HCT116 (cell line): ENCODE results near the gene TEAD2. TPM values are rescaled to one million over a fixed set of nuclear protein-coding genes. Genes with fewer than 3 reads are reported as not detected.

Source experiments
- ATAC-seq: fragments of 200-7000 bp; cut with Tn5 transposase; 2 replicates; pipeline ENCODE4 v1.9.1; 2020; ENCODE audit warnings: mild to moderate bottlenecking, moderate library complexity
- BruUV-seq: library from RNA; stranded (reverse); fragments of 400-500 nt; replicated peaks from 2 replicates; lab custom pipeline; 2021; lab: Mats Ljungman, UMichigan
- CTCF ChIA-PET: fragments of 300-600 bp; sonication (Branson Sonifier 250); formaldehyde crosslinking; loops from one replicate; lab custom pipeline; 2021; ENCODE audit warnings: antibody characterized with exemption; lab: Charles Lee
- POLR2A ChIA-PET: fragments of 300-600, 350-600 bp; sonication (Branson Sonifier 250); formaldehyde crosslinking; loops from one replicate; lab custom pipeline; 2021; ENCODE audit warnings: antibody characterized with exemption; lab: Charles Lee
- RAD21 ChIA-PET, 2 experiments: fragments of 300-600 bp; sonication (Branson Sonifier 250); formaldehyde crosslinking; loops; one replicate each; lab custom pipeline; 2023; ENCODE audit warnings: low total read pairs in 2 of 2; ENCODE audit not compliant: uncharacterized antibody in 2 of 2, unreplicated experiment in 2 of 2, low non-redundant PET in 1 of 2; lab: Charles Lee
- DNase-seq: peaks from one replicate; pipeline ENCODE4 v3.0.0-alpha.2; 2010; ENCODE audit warnings: low read depth, low spot score
- H2AFZ ChIP-seq: fragments of 200-600 bp; shearing (Covaris generic), sonication (generic); 2 replicates; pipeline ENCODE4 v1.6.1; 2017; ENCODE audit warnings: low read depth, mixed run types, mixed read lengths, antibody characterized with exemption, low read length; ENCODE audit not compliant: poor library complexity, severe bottlenecking
- H3K27ac ChIP-seq: 2 replicates; pipeline ENCODE4 v1.5.1; 2012; ENCODE audit warnings: low read depth, low read length
- H3K27me3 ChIP-seq: fragments of 200-600 bp; sonication (generic); 2 replicates; pipeline ENCODE4 v1.6.1; 2016; ENCODE audit warnings: mixed run types, low read length, mixed read lengths; ENCODE audit not compliant: insufficient read depth
- H3K36me3 ChIP-seq, 2 experiments: fragments of 200-500 bp in 1 of 2; fragments of 200-600 bp in 1 of 2; sonication (Bioruptor generic) in 1 of 2; sonication (generic) in 1 of 2; 2 replicates each; pipeline versions ENCODE4 v1.5.1 to v1.6.1; 2014 to 2016; ENCODE audit warnings: low read length in 2 of 2, inconsistent platforms in 1 of 2, mixed read lengths in 1 of 2, mixed run types in 1 of 2; ENCODE audit not compliant: insufficient read depth in 2 of 2, control insufficient read depth in 1 of 2
- H3K4me1 ChIP-seq, 2 experiments: fragments of 200-600 bp in 1 of 2; sonication (generic) in 1 of 2; 2 replicates each; pipeline versions ENCODE4 v1.5.1 to v1.6.1; 2012 to 2017; ENCODE audit warnings: low read length in 2 of 2, inconsistent platforms in 1 of 2, mild to moderate bottlenecking in 1 of 2, mixed read lengths in 1 of 2, mixed run types in 1 of 2, moderate library complexity in 1 of 2; ENCODE audit not compliant: insufficient read depth in 2 of 2, control insufficient read depth in 1 of 2
- H3K4me2 ChIP-seq: fragments of 200-600 bp; sonication (generic); 2 replicates; pipeline ENCODE4 v1.6.1; 2017; ENCODE audit warnings: mixed run types, low read length, mixed read lengths
- H3K4me3 ChIP-seq, 2 experiments: fragments of 200-600 bp in 1 of 2; sonication (generic) in 1 of 2; replicated peaks in 1 of 2; 2 replicates each; pipeline ENCODE4 v1.5.1; 2011 to 2016; ENCODE audit warnings: low read length in 2 of 2, control low read depth in 1 of 2, low read depth in 1 of 2, mild to moderate bottlenecking in 1 of 2, mixed read lengths in 1 of 2, mixed run types in 1 of 2
- H3K79me2 ChIP-seq: fragments of 200-600 bp; sonication (generic); 2 replicates; pipeline ENCODE4 v1.6.1; 2017; ENCODE audit warnings: mild to moderate bottlenecking, mixed run types, low read length, moderate library complexity, mixed read lengths; ENCODE audit not compliant: insufficient read depth
- H3K9ac ChIP-seq: fragments of 200-600 bp; sonication (generic); 2 replicates; pipeline ENCODE4 v1.6.1; 2016; ENCODE audit warnings: low read length, mixed read lengths
- H3K9me2 ChIP-seq: fragments of 200-600 bp; sonication (generic), shearing (Covaris generic); 2 replicates; pipeline ENCODE4 v1.6.1; 2017; ENCODE audit warnings: mixed run types, mild to moderate bottlenecking, moderate library complexity; ENCODE audit not compliant: insufficient read depth
- H3K9me3 ChIP-seq, 2 experiments: fragments of 200-500 bp in 1 of 2; fragments of 200-600 bp in 1 of 2; sonication (Bioruptor generic) in 1 of 2; sonication (generic) in 1 of 2; 2 replicates each; pipeline ENCODE4 v1.6.1; 2014 to 2017; ENCODE audit warnings: low read length in 2 of 2, mixed read lengths in 2 of 2, inconsistent platforms in 1 of 2, low read depth in 1 of 2, mild to moderate bottlenecking in 1 of 2, mixed run types in 1 of 2, moderate library complexity in 1 of 2; ENCODE audit not compliant: control insufficient read depth in 1 of 2, insufficient read depth in 1 of 2
- H4K20me1 ChIP-seq: fragments of 200-600 bp; sonication (generic), shearing (Covaris generic); 2 replicates; pipeline ENCODE4 v1.6.1; 2017; ENCODE audit warnings: mixed run types, mild to moderate bottlenecking, moderate library complexity; ENCODE audit not compliant: insufficient read depth
- ATF3 ChIP-seq: IDR thresholded peaks from 2 replicates; pipeline ENCODE4 v1.6.1; 2012
- CEBPB ChIP-seq: IDR thresholded peaks from 2 replicates; pipeline ENCODE4 v1.6.1; 2012; ENCODE audit warnings: low read depth
- CTCF ChIP-seq, 3 experiments: fragments of 200-600 bp in 1 of 3; sonication (generic) in 1 of 3; IDR thresholded peaks in 2 of 3; conservative IDR thresholded peaks in 1 of 3; 2 replicates each; pipeline ENCODE4 v1.5.1; 2012 to 2017; ENCODE audit warnings: low read depth in 2 of 3, low read length in 2 of 3, antibody characterized with exemption in 1 of 3, borderline replicate concordance in 1 of 3, control low read depth in 1 of 3, mild to moderate bottlenecking in 1 of 3, mixed read lengths in 1 of 3, mixed run types in 1 of 3, moderate library complexity in 1 of 3; ENCODE audit not compliant: insufficient read depth in 1 of 3
- EGR1 ChIP-seq: IDR thresholded peaks from 2 replicates; pipeline ENCODE4 v1.6.1; 2012; ENCODE audit warnings: low read depth
- ELF1 ChIP-seq: IDR thresholded peaks from 2 replicates; pipeline ENCODE4 v1.6.1; 2012; ENCODE audit warnings: low read depth, borderline replicate concordance
- EZH2 ChIP-seq: fragments of 200-600 bp; sonication (generic); IDR thresholded peaks from 2 replicates; pipeline ENCODE4 v1.6.1; 2017; ENCODE audit warnings: antibody characterized with exemption, mixed run types
- EZH2phosphoT487 ChIP-seq: fragments of 200-600 bp; IDR thresholded peaks from 2 replicates; pipeline ENCODE4 v1.6.1; 2018; ENCODE audit warnings: antibody characterized with exemption, borderline replicate concordance
- FOSL1 ChIP-seq: IDR thresholded peaks from 2 replicates; pipeline ENCODE4 v1.6.1; 2012; ENCODE audit warnings: low read depth
- JUND ChIP-seq: IDR thresholded peaks from 2 replicates; pipeline ENCODE4 v1.6.1; 2012
- MAX ChIP-seq: IDR thresholded peaks from 2 replicates; pipeline ENCODE4 v1.6.1; 2012
- POLR2A ChIP-seq: IDR thresholded peaks from 2 replicates; pipeline ENCODE4 v1.7.0; 2011; ENCODE audit warnings: borderline replicate concordance; ENCODE audit not compliant: insufficient read depth, insufficient read length; ENCODE audit errors: extremely low read depth
- POLR2AphosphoS5 ChIP-seq: IDR thresholded peaks from 2 replicates; pipeline ENCODE4 v1.6.1; 2011; ENCODE audit warnings: mild to moderate bottlenecking, low read depth, low read length, moderate library complexity
- RAD21 ChIP-seq: IDR thresholded peaks from 2 replicates; pipeline ENCODE4 v1.6.1; 2012; ENCODE audit warnings: low read depth, mild to moderate bottlenecking
- REST ChIP-seq: IDR thresholded peaks from 2 replicates; pipeline ENCODE4 v1.6.1; 2012; ENCODE audit warnings: low read depth
- SIN3A ChIP-seq: IDR thresholded peaks from 2 replicates; pipeline ENCODE4 v1.6.1; 2012; ENCODE audit warnings: low read depth
- SP1 ChIP-seq: IDR thresholded peaks from 2 replicates; pipeline ENCODE4 v1.6.1; 2012; ENCODE audit warnings: low read depth
- SRF ChIP-seq: IDR thresholded peaks from 2 replicates; pipeline ENCODE4 v1.6.1; 2012; ENCODE audit warnings: low read depth
- ZBTB33 ChIP-seq: IDR thresholded peaks from 2 replicates; pipeline ENCODE4 v1.6.1; 2011; ENCODE audit warnings: mild to moderate bottlenecking, low read length, moderate library complexity; ENCODE audit not compliant: insufficient replicate concordance; ENCODE audit errors: extremely low read depth
- ZNF274 ChIP-seq: fragments of 200-500 bp; sonication (Bioruptor generic); IDR thresholded peaks from 2 replicates; pipeline ENCODE4 v1.6.1; 2014; ENCODE audit warnings: mild to moderate bottlenecking, low read depth, low read length, inconsistent platforms
- intact Hi-C: fragments of 100-400 bp; cut with micrococcal nuclease; formaldehyde crosslinking; loops from 2 replicates; pipeline ENCODE4 v1.10.0; 2022
- total RNA-seq: library from RNA; stranded (reverse); gene quantifications from one replicate; pipeline ENCODE4 v1.2.1, GENCODE V29; 2021; ENCODE audit not compliant: unreplicated experiment

Gene TEAD2
- total RNA-seq, 1 experiment from 2014 or later = 31.9 TPM

- Histone ChIP-seq H3K4me2 (no peak overlapping the region), H3K27me3 (no peaks in the 10 kb centered on the region), H3K9ac (no peak overlapping the region), H4K20me1 (no peaks in the 10 kb centered on the region)
- BruUV-seq = no TSS peak
- TF ChIP-seq EGR1 = no peak
- no peak for TF ChIP-seq ELF1
- TF ChIP-seq ZNF274 = no peak
- no peak for TF ChIP-seq POLR2AphosphoS5
- no peak for TF ChIP-seq SP1
- TF ChIP-seq FOSL1 = no peak
- TF ChIP-seq CEBPB = no peak
- no peak for TF ChIP-seq EZH2
- TF ChIP-seq RAD21 = no peak
- TF ChIP-seq ATF3 = no peak
- no peak for TF ChIP-seq SIN3A
- no peak for TF ChIP-seq CTCF (IDR thresholded peaks at IDR 0.05 in 2 of 3, conservative IDR thresholded peaks at IDR 0.05 in 1 of 3; ENCODE audit: borderline replicate concordance in 1 of 3, insufficient read depth in 1 of 3, low read depth in 2 of 3, low read length in 2 of 3)
- no peak for TF ChIP-seq EZH2phosphoT487
- TF ChIP-seq ZBTB33 = no peak
- TF ChIP-seq SRF = no peak
- TF ChIP-seq MAX = no peak
- TF ChIP-seq JUND = no peak
- TF ChIP-seq REST = no peak
- no peak for TF ChIP-seq POLR2A
- TF ChIP-seq, all 23 proteins: peak for 0
- ChIA-PET POLR2A (no interaction called here), RAD21 (no interaction called here), CTCF (interaction anchor here (0.6 to 1.5 kb wide), 3 partner anchors 43 to 123 kb away, joined by 3 to 6 read pairs (median 3); no protein-coding TSS in a partner anchor)
- ATAC-seq = no peak
- intact Hi-C loops = no loop called here
- no peaks in the 10 kb centered on the region for H3K9me3 ChIP-seq
- peak overlapping the region; percentile 36; the same call in 1 of the 2 replicates for H3K27ac ChIP-seq
- no peaks in the 10 kb centered on the region for H3K9me2 ChIP-seq
- no peaks in the 10 kb centered on the region for H3K4me1 ChIP-seq
- no peak overlapping the region for H2AFZ ChIP-seq
- DNase-seq = no peak
- H3K4me3 ChIP-seq = no peak overlapping the region
- H3K79me2 ChIP-seq = no peaks in the 10 kb centered on the region
- peaks cover 20 to 38% of the 10 kb centered on the region in 2 experiments for H3K36me3 ChIP-seq
Measured at GRCh38 chr19:49348305-49349189, 13.7 kb downstream of the TEAD2 start.
